GM19099 (cell line): ENCODE results near the gene CST5.

Source experiments
- POLR2A ChIP-seq: IDR thresholded peaks from 3 replicates; pipeline ENCODE4 v1.6.1; 2011; ENCODE audit warnings: low read depth; ENCODE audit not compliant: insufficient read length; ENCODE audit errors: extremely low read depth

The CST5 gene

DNA sequence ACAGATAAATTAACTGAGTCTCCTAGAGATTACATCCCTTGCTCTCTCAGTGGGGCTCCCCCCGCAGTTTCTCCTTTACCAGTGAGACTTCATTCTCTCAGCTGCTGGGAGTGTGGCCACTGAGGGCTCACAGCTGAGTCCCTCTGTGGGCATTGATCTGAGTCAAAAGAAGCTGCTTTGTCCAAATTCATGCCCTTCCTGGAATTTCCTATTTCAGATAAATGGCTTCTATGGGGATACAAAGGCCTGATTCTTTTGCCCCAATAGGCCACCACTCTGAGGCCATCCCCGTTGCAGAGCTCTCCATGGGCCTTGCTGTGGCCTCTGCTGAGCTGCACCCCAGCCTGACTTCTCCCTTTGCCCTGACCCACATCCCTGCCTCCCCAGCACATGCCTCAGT is 10.0 kb downstream of the CST5 start:
- TF ChIP-seq POLR2A, result no peak

DNA sequence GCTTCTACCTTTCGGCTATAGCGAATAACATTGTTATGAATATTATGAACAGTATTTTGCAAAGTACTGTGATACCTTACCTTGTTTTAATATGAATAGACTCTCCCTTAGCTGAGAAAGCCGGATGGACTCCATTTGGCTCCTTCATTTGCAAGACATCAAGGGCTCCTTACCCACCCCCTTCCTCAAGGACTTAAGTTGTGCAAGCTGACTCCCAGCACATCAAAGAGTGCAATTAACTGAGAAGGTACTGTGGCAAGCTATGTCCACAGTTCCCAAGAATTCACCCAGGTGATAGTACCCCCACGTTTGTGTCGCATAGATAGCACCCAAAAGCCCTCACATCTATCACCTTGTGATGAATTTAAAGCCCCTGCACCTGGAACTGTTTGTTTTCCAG is 11.2 kb downstream of the CST5 start:
- no peak for TF ChIP-seq POLR2A

DNA sequence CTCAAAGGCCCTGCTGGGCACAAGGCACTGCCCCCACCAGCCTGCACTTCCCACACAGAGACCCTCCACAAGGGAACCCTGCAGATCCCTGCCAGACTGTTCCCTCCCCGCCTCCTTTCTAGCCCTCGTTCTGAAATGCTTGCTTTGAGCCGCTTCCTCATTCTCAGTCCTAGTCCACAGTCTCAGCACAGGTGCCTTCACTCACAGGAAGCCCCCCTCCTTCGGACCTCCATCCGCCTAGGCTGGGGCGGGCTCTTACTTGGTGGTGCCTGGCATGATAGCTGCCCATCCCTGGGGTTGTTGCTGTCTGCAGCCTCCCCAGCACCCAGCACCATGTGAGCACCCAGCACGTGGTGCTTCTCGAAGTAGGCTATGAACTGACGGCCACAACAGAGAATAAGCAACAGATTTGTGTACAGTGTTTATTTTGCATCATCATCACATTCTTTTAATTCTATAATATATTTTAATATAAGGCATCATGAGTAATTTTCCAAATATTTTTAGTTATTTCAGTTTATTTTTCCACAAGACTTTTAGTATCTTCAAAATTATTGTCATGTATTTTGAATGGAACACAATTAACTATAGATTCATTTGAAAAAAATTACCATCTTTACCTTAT is 12.3 kb downstream of the CST5 start:
- no peak for TF ChIP-seq POLR2A

DNA sequence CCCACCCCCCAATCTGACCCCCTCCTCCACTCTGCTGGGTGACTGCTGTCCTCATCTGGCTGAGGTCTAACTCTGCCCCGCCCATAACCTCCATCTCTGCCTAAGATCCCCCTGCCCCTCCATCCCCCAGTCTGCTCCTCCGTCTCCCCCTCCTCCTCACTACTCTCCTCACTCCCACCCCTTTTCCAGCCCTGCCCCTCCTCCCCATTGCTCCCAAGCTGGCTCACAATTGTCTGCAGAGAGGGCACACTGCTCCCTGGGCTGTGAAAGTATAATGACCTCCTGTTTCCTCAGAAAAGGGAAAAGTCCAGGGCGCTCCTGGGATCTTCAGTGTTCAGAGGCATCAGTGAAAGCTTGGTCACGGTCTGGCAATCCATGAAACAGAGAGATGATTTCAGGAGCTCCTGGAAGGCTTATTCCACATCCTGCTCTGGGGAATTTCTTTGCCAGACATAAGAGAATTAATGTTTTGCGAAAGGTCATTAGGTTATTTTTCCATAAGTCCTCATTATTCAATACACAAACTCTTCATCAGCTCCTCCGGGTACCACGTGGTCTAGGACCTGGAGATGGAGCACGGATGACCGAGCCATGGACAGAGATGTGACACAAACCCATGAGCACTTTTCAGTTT is 21.5 kb downstream of the CST5 start:
- TF ChIP-seq POLR2A, result no peak

DNA sequence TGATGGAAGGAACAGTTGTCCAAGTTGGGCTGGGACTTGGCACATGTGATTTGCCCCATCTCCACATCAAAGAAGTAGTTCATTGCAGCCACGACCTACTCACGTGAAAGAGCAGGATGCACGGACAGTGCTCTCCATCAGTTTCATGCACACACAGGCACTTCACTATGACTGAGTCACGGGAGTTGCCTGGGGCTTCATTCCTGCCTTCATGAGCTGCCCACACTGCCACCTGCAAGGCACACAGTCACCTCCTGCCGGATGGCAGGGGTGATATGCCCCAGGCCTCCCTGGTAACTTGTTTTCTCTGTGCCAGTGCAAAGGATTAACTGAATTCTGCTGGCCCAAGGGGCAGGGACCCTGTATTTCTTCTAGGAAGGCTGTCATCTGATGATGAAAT is 22.8 kb downstream of the CST5 start:
- TF ChIP-seq POLR2A, result no peak

DNA sequence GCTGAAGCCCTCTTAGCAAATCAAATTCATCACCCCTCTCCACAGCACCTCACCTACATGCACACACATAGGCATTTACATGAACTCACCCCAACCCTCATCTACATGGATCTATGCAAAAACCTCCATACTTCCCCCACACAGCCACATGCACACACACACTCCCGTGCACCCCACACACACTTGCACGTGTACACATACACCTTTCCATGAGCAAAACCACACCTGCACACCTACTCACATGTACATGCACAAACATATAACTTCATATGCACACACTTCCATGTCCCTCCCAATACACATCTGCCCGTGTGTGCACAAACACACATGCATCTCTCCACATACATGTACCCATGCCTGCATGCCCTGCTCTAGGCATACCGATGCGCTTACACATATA is 23.3 kb downstream of the CST5 start:
- no peak for TF ChIP-seq POLR2A

DNA sequence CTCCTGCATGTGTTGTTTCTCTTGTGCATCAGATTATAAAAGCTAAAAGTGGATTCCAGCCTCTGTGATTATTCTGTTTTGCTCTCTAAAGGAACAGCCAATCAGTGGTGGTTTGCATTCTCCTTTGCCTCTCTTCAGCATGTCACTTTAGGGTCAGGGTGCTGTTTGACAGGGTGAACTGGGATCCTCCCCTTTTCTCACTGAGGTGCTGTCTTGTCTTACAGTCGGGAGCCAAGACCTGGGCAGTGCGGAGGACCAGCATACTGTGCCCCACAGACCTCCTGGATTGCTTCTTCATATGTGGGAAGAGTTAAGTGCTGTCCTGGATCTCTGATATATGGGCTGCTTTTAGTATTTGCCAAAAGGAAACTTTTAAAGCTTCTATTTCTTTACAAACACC is 37.9 kb downstream of the CST5 start:
- no peak for TF ChIP-seq POLR2A

DNA sequence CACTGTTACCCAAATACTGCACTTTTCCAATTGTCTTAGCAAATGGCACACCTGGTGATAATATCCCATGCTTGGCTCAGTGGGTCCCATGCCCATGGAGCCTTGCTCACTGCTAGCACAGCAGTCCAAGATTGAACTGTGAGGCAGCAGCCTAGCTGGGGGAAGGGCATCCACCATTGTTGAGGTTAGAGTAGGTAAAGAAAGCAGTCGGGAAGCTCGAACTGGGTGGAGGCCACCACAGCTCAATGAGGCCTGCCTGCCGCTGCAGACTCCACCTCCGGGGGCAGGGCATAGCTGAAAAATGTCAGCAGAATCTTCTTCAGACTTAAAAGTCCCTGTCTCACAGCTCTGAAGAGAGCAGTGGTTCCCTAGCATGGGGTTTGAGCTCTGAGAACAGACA is 43.8 kb downstream of the CST5 start:
- no peak for TF ChIP-seq POLR2A

DNA sequence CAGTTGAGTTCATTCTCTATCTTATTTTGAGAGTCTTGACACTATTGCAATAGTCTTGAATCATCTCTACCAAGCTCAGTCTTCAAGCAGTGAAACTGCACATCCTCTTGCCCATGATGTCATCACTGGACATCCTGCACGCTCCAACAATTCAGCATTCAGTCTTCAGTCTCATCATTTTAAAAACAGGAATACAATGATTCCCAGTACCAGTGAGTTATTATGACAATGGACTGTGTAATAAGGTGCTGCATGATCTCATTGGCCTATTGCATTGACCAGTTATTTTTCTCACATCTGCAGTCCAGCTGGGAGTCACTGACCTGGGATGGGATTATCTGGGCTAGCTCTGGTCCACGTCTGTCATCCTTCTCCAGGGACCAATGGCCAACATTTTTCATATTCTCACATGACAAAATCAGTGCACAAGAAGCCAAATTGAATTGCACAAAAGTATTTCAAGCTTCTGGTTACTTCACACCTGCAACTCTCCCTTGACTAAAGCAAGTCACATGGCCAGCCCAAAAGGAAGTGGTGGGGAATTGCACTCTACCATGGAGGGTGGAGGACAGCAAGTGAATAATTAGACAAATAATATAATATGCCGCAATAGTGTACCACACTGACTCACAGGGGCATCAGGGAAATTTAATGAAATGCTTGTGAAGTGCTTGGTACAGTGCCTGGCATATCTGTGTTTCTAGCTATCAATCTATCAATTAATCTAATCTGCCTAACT is 46.6 kb downstream of the CST5 start:
- no peak for TF ChIP-seq POLR2A

DNA sequence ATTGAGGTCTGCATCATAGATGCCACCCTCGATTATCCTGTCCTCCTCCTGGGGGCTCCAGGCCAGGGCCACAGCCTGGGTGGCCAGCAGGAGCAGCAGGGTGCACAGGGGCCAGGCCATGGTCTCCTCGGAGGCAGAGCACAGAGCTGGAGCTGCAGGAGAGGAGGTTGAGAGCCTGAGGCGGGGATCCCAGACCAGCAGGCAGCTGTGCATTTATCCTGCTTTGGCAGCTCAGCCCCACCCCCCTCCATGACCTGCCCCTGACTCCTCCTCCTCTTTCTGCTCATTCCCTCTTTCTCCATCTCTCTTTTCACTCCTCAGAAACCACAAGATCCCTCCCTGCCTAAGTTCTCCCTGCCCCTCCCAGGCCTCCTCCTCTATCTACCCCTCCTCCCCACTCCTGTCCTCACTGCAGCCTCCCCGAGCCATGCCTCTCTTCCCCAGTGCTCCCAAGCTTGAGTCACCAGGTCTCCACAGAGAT is 53.0 kb downstream of the CST5 start, which contains the start of gene CST2:
CST2 (minus strand) TSS at position 189 of the 481 bp plus-strand sequence; CDS start at position 120, 69 bp downstream.
- no peak for TF ChIP-seq POLR2A
